ENCODE measurements around the gene KRTAP24-1.

KRTAP24-1 gene

GRCh38 chr21:30305136-30305535 is 22.4 kb upstream of the KRTAP24-1 start:
- TF ChIP-seq CTCF (IDR thresholded peaks at IDR 0.05; ENCODE audit: borderline replicate concordance, control extremely low read depth, extremely low read depth, insufficient read depth, missing control alignments), result no peak
- in situ Hi-C loops (cut with MboI; ENCODE audit: low sequenced_read_pairs, unreplicated experiment), result no loop called here
- DNase-seq (ENCODE audit: low spot score), result no peak

GRCh38 chr21:30289215-30289614 is 6.5 kb upstream of the KRTAP24-1 start, which contains the start of gene KRTAP25-1:
Gene KRTAP25-1, minus strand, starts transcription at chr21:30289514. Its CDS starts 24 bp downstream, at chr21:30289490.
- no peak for TF ChIP-seq CTCF (IDR thresholded peaks at IDR 0.05; ENCODE audit: borderline replicate concordance, control extremely low read depth, extremely low read depth, insufficient read depth, missing control alignments)
- no peak for DNase-seq (ENCODE audit: low spot score)
- in situ Hi-C loops (cut with MboI; ENCODE audit: low sequenced_read_pairs, unreplicated experiment), result no loop called here

GRCh38 chr21:30271611-30272010 is 11.1 kb downstream of the KRTAP24-1 start:
- DNase-seq (ENCODE audit: low spot score), result no peak
- in situ Hi-C loops (cut with MboI; ENCODE audit: low sequenced_read_pairs, unreplicated experiment), result no loop called here
- no peak for TF ChIP-seq CTCF (IDR thresholded peaks at IDR 0.05; ENCODE audit: borderline replicate concordance, control extremely low read depth, extremely low read depth, insufficient read depth, missing control alignments)

GRCh38 chr21:30271156-30271555 is 11.6 kb downstream of the KRTAP24-1 start:
- DNase-seq (ENCODE audit: low spot score), result no peak
- TF ChIP-seq CTCF (IDR thresholded peaks at IDR 0.05; ENCODE audit: borderline replicate concordance, control extremely low read depth, extremely low read depth, insufficient read depth, missing control alignments), result no peak
- in situ Hi-C loops (cut with MboI; ENCODE audit: low sequenced_read_pairs, unreplicated experiment), result no loop called here

GRCh38 chr21:30269803-30270530 is 12.8 kb downstream of the KRTAP24-1 start:
- no peak for DNase-seq (ENCODE audit: low spot score)
- TF ChIP-seq CTCF (IDR thresholded peaks at IDR 0.05; ENCODE audit: borderline replicate concordance, control extremely low read depth, extremely low read depth, insufficient read depth, missing control alignments), result no peak
- in situ Hi-C loops (cut with MboI; ENCODE audit: low sequenced_read_pairs, unreplicated experiment), result no loop called here

GRCh38 chr21:30268608-30269197 is 14.0 kb downstream of the KRTAP24-1 start:
- DNase-seq (ENCODE audit: low spot score), result no peak
- in situ Hi-C loops (cut with MboI; ENCODE audit: low sequenced_read_pairs, unreplicated experiment), result no loop called here
- no peak for TF ChIP-seq CTCF (IDR thresholded peaks at IDR 0.05; ENCODE audit: borderline replicate concordance, control extremely low read depth, extremely low read depth, insufficient read depth, missing control alignments)

Measured in GM13976 (cell line).